ENCODE results near the gene CST9. TPM values are rescaled to one million over a fixed set of nuclear protein-coding genes. Genes with fewer than 3 reads are reported as not detected.

CST9 gene
- total RNA-seq, 1 experiment from 2014 or later = not detected

GRCh38 chr20:23637282-23638221 is 31.8 kb upstream of the CST9 start, which contains the start of gene CST3:
Gene CST3, minus strand, starts transcription at chr20:23637955. Its CDS starts 93 bp downstream, at chr20:23637862.
- Histone ChIP-seq H3K9me2 (replicated peaks; ENCODE audit: low read length) (no peaks in the 10 kb centered on the region), H3K4me1 (ENCODE audit: insufficient read depth, low read length) (peaks cover 28% of the 10 kb centered on the region), H4K20me1 (ENCODE audit: low read length) (0 out of 2 replicates have a peak, but pooled peaks cover 11% of the 10 kb centered on the region), H3K79me2 (ENCODE audit: low read length) (peaks cover 27% of the 10 kb centered on the region), H3K27ac (ENCODE audit: low read length) (peak within 1 kb of the TSS; percentile 76), H2AFZ (ENCODE audit: low read length) (peak within 1 kb of the TSS; percentile 80), H3K36me3 (ENCODE audit: low read depth, low read length) (0 out of 2 replicates have a peak, but pooled peaks cover 5% of the 10 kb centered on the region), H3K9me3 (ENCODE audit: low read length) (no peaks in the 10 kb centered on the region), H3F3A (ENCODE audit: low read length, unreplicated experiment) (no peaks in the 10 kb centered on the region), H3K27me3 (ENCODE audit: low read length) (no peaks in the 10 kb centered on the region), H3K4me2 (ENCODE audit: low read length) (peak within 1 kb of the TSS; percentile 98), H3K4me3 (ENCODE audit: low read length) (peak within 1 kb of the TSS; percentile 87), H3K9ac (ENCODE audit: low read length) (peak within 1 kb of the TSS; percentile 97)
- TF ChIP-seq EZH2 (IDR thresholded peaks at IDR 0.05; ENCODE audit: low read length, unreplicated experiment) (no peak), EZH2phosphoT487 (IDR thresholded peaks at IDR 0.05; ENCODE audit: borderline replicate concordance, low read length) (no peak), CTCF (conservative IDR thresholded peaks at IDR 0.05; ENCODE audit: low read depth, low read length) (no peak)
- POLR2A ChIA-PET (ENCODE audit: unreplicated experiment) = interaction anchor here (0.6 kb wide), 1 partner anchor 1040 kb away, joined by 3 read pairs; no protein-coding TSS in a partner anchor
- peak; percentile 84 for DNase-seq
- CTCF ChIA-PET = no interaction called here
- peak; percentile 79 for ATAC-seq
- no TSS peak for BruUV-seq (replicated peaks)
- intact Hi-C loops (cut with micrococcal nuclease) = no loop called here

GRCh38 chr20:23636908-23637281 is 31.2 kb upstream of the CST9 start:
- DNase-seq (no peak), ATAC-seq (no peak)
- intact Hi-C loops (cut with micrococcal nuclease) = no loop called here
- Histone ChIP-seq H3K27me3 (ENCODE audit: low read length) (no peaks in the 10 kb centered on the region), H3K4me1 (ENCODE audit: insufficient read depth, low read length) (peaks cover 21% of the 10 kb centered on the region), H3K27ac (ENCODE audit: low read length) (peak overlapping the region; percentile 76; the same call in 1 of the 2 replicates), H3K79me2 (ENCODE audit: low read length) (peaks cover 27% of the 10 kb centered on the region), H3K4me3 (ENCODE audit: low read length) (peak overlapping the region; percentile 87), H3F3A (ENCODE audit: low read length, unreplicated experiment) (no peaks in the 10 kb centered on the region), H3K36me3 (ENCODE audit: low read depth, low read length) (0 out of 2 replicates have a peak, but pooled peaks cover 5% of the 10 kb centered on the region), H4K20me1 (ENCODE audit: low read length) (0 out of 2 replicates have a peak, but pooled peaks cover 11% of the 10 kb centered on the region), H3K9me3 (ENCODE audit: low read length) (no peaks in the 10 kb centered on the region), H3K4me2 (ENCODE audit: low read length) (peak overlapping the region; percentile 98), H3K9ac (ENCODE audit: low read length) (peak overlapping the region; percentile 97), H3K9me2 (replicated peaks; ENCODE audit: low read length) (no peaks in the 10 kb centered on the region), H2AFZ (ENCODE audit: low read length) (peak overlapping the region; percentile 80)
- BruUV-seq (replicated peaks) = no TSS peak
- CTCF ChIA-PET = no interaction called here
- TF ChIP-seq EZH2phosphoT487 (IDR thresholded peaks at IDR 0.05; ENCODE audit: borderline replicate concordance, low read length) (no peak), EZH2 (IDR thresholded peaks at IDR 0.05; ENCODE audit: low read length, unreplicated experiment) (no peak), CTCF (conservative IDR thresholded peaks at IDR 0.05; ENCODE audit: low read depth, low read length) (no peak)
- POLR2A ChIA-PET (ENCODE audit: unreplicated experiment) = no interaction called here

All from PC-3 (cell line).